ENCODE data around the gene CAP2. TPM values are rescaled to one million over a fixed set of nuclear protein-coding genes. Genes with fewer than 3 reads are reported as not detected.

CAP2 gene
- total RNA-seq, 1 experiment from 2014 or later: 11.5 TPM

DNA sequence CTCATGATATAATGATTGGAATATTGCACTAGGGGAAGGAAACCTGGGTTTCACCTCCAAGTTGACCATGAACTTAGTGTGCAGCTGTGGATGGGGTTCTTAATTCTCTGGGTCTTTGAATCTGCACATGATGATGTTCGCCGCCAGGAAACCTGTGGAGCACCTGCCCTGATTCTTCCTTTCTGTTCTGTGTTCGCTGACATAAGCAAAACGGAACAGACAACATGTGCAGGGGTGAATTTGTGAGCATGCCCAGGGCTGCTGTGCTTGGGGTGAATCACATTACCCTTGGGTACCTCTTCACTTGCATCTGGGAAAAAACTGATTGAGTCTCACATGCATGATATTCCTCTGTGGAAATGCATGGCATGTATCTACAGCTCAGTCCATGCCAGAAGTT, 48.8 kb downstream of the CAP2 start:
- H3K23ac ChIP-seq (ENCODE audit: insufficient read length, low read depth, low read length): no peak overlapping the region
- no peak overlapping the region for H4K8ac ChIP-seq (replicated peaks; ENCODE audit: insufficient read length, low read depth, low read length)
- Mint-ChIP-seq H3K27ac (no peak overlapping the region), H3K27me3 (ENCODE audit: low read depth) (no peaks in the 10 kb centered on the region), H3K36me3 (ENCODE audit: insufficient read depth in 1 of 3, low read depth in 3 of 3) (peaks cover 0 to 14% (median 6%) of the 10 kb centered on the region in 3 experiments; a peak in 5 of 7 replicates), H3K4me1 (no peaks in the 10 kb centered on the region), H3K9me3 (peaks cover 2 to 6% of the 10 kb centered on the region in 2 experiments; a peak in 4 of 5 replicates), H3K4me3 (no peak overlapping the region)
- H3T11ph ChIP-seq (ENCODE audit: low read length): no peak overlapping the region
- no peaks in the 10 kb centered on the region for H3K9me3 ChIP-seq (ENCODE audit: control insufficient read depth, low read depth, low read length)
- no peak overlapping the region for H3K27ac ChIP-seq (ENCODE audit: insufficient read length, low read depth, low read length)
- no peaks in the 10 kb centered on the region for H3K79me1 ChIP-seq (ENCODE audit: insufficient read depth, low read depth, low read length, poor library complexity, severe bottlenecking)
- no peaks in the 10 kb centered on the region for H3K23me2 ChIP-seq (ENCODE audit: insufficient read length, low read depth, low read length, poor library complexity, severe bottlenecking)
- H2BK12ac ChIP-seq (ENCODE audit: insufficient read length, low read depth, low read length): no peak overlapping the region
- no peak for DNase-seq
- no peaks in the 10 kb centered on the region for H3K79me2 ChIP-seq (ENCODE audit: insufficient read depth, low read length)
- no peak overlapping the region for H2BK5ac ChIP-seq (ENCODE audit: insufficient read length, low read length)
- no peak overlapping the region for H2AK5ac ChIP-seq (ENCODE audit: insufficient read length, low read length)
- no peaks in the 10 kb centered on the region for H3K4me1 ChIP-seq (ENCODE audit: insufficient read depth, low read length)
- TF ChIP-seq, protein P1, sequence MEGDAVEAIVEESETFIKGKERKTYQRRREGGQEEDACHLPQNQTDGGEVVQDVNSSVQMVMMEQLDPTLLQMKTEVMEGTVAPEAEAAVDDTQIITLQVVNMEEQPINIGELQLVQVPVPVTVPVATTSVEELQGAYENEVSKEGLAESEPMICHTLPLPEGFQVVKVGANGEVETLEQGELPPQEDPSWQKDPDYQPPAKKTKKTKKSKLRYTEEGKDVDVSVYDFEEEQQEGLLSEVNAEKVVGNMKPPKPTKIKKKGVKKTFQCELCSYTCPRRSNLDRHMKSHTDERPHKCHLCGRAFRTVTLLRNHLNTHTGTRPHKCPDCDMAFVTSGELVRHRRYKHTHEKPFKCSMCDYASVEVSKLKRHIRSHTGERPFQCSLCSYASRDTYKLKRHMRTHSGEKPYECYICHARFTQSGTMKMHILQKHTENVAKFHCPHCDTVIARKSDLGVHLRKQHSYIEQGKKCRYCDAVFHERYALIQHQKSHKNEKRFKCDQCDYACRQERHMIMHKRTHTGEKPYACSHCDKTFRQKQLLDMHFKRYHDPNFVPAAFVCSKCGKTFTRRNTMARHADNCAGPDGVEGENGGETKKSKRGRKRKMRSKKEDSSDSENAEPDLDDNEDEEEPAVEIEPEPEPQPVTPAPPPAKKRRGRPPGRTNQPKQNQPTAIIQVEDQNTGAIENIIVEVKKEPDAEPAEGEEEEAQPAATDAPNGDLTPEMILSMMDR (conservative IDR thresholded peaks at IDR 0.05): no peak
- H2BK20ac ChIP-seq (ENCODE audit: low read depth, low read length, poor library complexity, severe bottlenecking): no peak overlapping the region
- H4K5ac ChIP-seq (ENCODE audit: insufficient read length, low read depth, low read length): no peak overlapping the region
- no peak overlapping the region for H2AFZ ChIP-seq (ENCODE audit: low read length)
- H4K91ac ChIP-seq (ENCODE audit: insufficient read length, low read depth, low read length): no peak overlapping the region
- H3K14ac ChIP-seq (ENCODE audit: insufficient read depth, low read length): no peak overlapping the region
- H3K4me2 ChIP-seq (ENCODE audit: insufficient read depth, insufficient read length, low read length): no peak overlapping the region
- no peak overlapping the region for H2BK15ac ChIP-seq (ENCODE audit: low read depth, low read length)
- peaks cover under 1% of the 10 kb centered on the region for H4K20me1 ChIP-seq (ENCODE audit: control insufficient read depth, insufficient read depth, insufficient read length)
- H3K18ac ChIP-seq (ENCODE audit: insufficient read length, low read depth, low read length): no peak overlapping the region
- H2BK120ac ChIP-seq (ENCODE audit: low read depth, low read length, poor library complexity, severe bottlenecking): no peak overlapping the region
- H3K9ac ChIP-seq (ENCODE audit: extremely low read depth, insufficient read length, low read length): no peak overlapping the region
- no peak overlapping the region for H3K4ac ChIP-seq (ENCODE audit: low read depth, low read length)
- WGBS (ENCODE audit: extremely low coverage, insufficient read length, low lambda C conversion rate): no CpG with 5 or more reads among the region's 4 CpGs
- no peak overlapping the region for H3K56ac ChIP-seq (ENCODE audit: insufficient read length, low read depth, low read length)
- no peaks in the 10 kb centered on the region for H3K27me3 ChIP-seq (ENCODE audit: insufficient read depth, low read length)
